Esophagus muscularis mucosa (tissue), 3 donors: ENCODE measurements around the gene LEUTX.

ENCODE experiments used
- CTCF ChIP-seq, 3 experiments: fragments of 200-600 bp in 2 of 3; fragments of 450-650 bp in 1 of 3; sonication (generic) in 2 of 3; IDR thresholded peaks; one replicate each; pipeline ENCODE4 v1.5.1; 2017 to 2019; ENCODE audit warnings: antibody characterized with exemption in 3 of 3, mild to moderate bottlenecking in 2 of 3, moderate library complexity in 1 of 3
- POLR2A ChIP-seq: fragments of 450-650 bp; IDR thresholded peaks from one replicate; pipeline ENCODE4 v1.6.1; 2017; ENCODE audit warnings: antibody characterized with exemption, moderate library complexity, mild to moderate bottlenecking, low read depth
- POLR2AphosphoS5 ChIP-seq, 2 donors: sonication (generic); formaldehyde crosslinking; IDR thresholded peaks; one replicate each; pipeline ENCODE4 v1.6.1; 2017; ENCODE audit warnings: antibody characterized with exemption in 2 of 2

- TF ChIP-seq CTCF (IDR thresholded peaks at IDR 0.05): no peak
- TF ChIP-seq POLR2AphosphoS5 (IDR thresholded peaks at IDR 0.05): no peak
- no peak for TF ChIP-seq POLR2A
Measured at GRCh38 chr19:39802958-39803357, 24.3 kb downstream of the LEUTX start.
